GM21423 (cell line): ENCODE results near the gene PROB1.
A peak's percentile ranks its signal among the peaks of the same experiment; 100 is the strongest.

Experiments
- ATAC-seq: cut with Tn5 transposase; IDR thresholded peaks from one replicate; pipeline ENCODE4 v1.9.1; 2021; ENCODE audit warnings: mild to moderate bottlenecking, moderate library complexity; ENCODE audit not compliant: unreplicated experiment

PROB1 gene

DNA sequence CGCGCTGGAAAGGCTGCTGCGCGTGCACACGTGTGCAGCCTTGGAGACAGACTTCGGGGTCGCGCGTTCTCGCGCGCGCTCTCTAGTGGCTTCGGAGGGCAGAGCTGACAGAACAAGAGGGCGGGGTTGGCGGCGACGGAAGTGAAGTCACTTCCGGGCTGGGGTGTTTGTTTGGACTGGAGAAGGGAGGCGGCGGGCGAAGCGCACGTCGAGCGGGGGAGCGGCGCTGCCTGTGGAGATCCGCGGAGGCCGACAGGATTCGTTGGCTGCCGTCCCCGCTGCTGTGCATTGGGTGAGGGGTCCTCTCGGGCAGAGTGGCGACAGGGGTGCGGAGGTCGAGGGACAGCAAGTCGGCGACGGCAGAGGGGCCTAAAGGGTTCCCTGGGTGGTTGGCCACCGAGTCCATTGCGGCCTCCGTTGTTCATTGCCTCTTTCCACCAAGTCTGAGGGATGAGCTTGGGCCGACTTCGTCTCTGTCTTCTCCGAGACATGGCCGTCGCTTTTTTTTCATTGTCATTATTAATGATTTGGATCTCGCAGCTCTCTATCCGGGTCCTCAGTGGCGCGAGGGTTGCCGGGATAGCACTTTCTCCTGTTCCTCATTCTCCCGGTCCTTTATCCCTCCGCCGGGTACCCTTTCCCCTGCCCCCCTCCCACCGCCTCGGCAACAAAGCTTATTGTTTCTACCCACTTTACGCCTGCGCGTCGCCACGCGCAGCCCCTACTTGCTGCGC, 53.0 kb downstream of the PROB1 start, which contains the start of gene PAIP2:
PAIP2 (plus strand) TSS at position 166 of the 734 bp plus-strand sequence. CDS start 21,931 bp downstream, outside the sequence.
- ATAC-seq: peak; percentile 96

DNA sequence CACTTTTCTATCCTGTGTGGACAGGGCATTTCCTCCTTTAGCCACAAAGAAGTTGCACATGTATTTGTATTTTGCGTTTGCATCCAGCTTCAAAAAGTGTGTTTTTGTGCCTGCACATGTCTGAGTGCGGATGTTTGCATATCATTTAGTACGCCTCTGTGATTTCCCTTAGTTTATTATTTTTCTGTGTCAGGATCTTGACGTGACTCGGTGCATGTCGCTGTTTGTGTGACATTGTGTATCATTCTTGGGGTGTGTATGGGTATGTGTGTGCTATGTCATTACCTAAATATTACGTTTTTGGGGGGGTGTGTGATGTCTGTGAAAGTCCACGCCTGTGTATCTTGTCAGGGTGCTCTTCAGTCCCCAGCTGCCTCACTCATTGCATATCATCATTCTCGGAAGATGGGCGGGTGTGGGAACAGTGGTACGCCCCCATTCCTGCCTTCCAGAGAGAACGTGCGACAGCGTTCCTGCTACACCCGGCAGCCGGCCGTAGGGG, 53.7 kb downstream of the PROB1 start:
- ATAC-seq: no peak
